Measurements from ENCODE around the gene EPG5.

DNA sequence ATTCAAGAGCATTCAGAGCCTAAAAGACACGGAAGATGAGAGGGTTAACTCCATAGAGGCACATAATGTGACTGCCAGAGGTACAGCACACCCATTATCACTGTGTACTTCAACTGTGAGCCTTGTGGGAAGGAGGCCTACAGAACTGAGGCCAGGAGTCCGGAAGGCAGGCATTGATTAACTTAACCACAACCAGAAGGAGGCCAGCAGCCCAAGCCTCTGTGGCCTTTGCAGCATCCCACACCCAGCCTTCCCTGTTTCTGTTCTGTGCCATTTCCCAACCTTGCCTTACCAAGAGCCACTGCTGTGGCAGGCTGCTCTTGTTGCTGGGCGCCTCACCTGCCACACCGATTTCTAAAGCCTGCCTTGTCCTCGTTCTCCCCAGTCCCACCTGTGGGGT lies 114.5 kb downstream of the EPG5 start:
- TF ChIP-seq, protein P1, sequence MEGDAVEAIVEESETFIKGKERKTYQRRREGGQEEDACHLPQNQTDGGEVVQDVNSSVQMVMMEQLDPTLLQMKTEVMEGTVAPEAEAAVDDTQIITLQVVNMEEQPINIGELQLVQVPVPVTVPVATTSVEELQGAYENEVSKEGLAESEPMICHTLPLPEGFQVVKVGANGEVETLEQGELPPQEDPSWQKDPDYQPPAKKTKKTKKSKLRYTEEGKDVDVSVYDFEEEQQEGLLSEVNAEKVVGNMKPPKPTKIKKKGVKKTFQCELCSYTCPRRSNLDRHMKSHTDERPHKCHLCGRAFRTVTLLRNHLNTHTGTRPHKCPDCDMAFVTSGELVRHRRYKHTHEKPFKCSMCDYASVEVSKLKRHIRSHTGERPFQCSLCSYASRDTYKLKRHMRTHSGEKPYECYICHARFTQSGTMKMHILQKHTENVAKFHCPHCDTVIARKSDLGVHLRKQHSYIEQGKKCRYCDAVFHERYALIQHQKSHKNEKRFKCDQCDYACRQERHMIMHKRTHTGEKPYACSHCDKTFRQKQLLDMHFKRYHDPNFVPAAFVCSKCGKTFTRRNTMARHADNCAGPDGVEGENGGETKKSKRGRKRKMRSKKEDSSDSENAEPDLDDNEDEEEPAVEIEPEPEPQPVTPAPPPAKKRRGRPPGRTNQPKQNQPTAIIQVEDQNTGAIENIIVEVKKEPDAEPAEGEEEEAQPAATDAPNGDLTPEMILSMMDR (IDR thresholded peaks at IDR 0.05; ENCODE audit: insufficient read depth, low read depth, low read length): no peak
- no peak for TF ChIP-seq EZH2 (IDR thresholded peaks at IDR 0.05; ENCODE audit: insufficient read depth, low read length)
